ENCODE measurements around the gene ZNF277.

Gene ZNF277

DNA sequence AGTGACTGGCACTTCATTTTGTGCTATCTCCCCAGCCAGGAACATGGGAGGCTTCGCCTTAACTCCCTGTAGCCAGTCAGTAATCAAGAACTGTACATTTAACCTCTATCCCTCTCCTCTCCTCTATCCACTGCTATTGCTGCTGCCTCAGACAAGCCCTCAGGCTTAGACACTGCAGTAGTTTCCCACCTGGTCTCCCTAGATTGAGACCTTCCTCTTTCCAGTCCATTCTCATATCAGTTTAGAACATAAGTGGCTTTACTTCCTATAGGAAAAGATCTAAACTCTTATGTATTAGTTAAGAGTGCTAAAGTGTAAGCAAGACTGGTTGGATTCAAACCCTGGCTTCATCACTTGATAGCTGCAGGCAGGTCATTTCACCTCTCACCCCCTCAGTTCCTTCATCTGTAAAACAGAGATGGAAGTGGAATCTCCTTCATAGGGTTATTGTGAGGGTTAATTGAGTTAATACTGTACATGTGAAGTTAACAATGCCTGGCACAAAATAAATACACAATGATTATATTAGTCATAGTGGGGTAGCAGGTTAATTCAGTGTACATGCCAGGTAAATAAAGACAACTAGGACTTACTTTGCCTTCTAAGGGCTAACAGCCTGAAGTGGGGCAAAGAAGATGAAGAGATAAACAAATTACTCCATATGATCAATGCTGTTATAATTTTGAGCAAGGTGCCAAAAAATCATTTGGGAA is 76.1 kb downstream of the ZNF277 start:
- no peak overlapping the region for H3K27ac ChIP-seq (ENCODE audit: low read depth, low read length)
- H3K4me3 ChIP-seq (ENCODE audit: low read length): no peak overlapping the region
- no peaks in the 10 kb centered on the region for H3K79me2 ChIP-seq (ENCODE audit: control insufficient read depth, low read length)
- H3K27me3 ChIP-seq (ENCODE audit: control insufficient read depth, low read length): no peaks in the 10 kb centered on the region
- H4K20me1 ChIP-seq (ENCODE audit: control insufficient read depth, insufficient read depth, low read depth, low read length): no peaks in the 10 kb centered on the region
- no peaks in the 10 kb centered on the region for H3K9me2 ChIP-seq (replicated peaks; ENCODE audit: control insufficient read depth, low read length)
- no peak overlapping the region for H3K4me2 ChIP-seq (ENCODE audit: low read length)
- TF ChIP-seq, protein P1, sequence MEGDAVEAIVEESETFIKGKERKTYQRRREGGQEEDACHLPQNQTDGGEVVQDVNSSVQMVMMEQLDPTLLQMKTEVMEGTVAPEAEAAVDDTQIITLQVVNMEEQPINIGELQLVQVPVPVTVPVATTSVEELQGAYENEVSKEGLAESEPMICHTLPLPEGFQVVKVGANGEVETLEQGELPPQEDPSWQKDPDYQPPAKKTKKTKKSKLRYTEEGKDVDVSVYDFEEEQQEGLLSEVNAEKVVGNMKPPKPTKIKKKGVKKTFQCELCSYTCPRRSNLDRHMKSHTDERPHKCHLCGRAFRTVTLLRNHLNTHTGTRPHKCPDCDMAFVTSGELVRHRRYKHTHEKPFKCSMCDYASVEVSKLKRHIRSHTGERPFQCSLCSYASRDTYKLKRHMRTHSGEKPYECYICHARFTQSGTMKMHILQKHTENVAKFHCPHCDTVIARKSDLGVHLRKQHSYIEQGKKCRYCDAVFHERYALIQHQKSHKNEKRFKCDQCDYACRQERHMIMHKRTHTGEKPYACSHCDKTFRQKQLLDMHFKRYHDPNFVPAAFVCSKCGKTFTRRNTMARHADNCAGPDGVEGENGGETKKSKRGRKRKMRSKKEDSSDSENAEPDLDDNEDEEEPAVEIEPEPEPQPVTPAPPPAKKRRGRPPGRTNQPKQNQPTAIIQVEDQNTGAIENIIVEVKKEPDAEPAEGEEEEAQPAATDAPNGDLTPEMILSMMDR (IDR thresholded peaks at IDR 0.05; ENCODE audit: low read depth, low read length, poor library complexity, severe bottlenecking): no peak
- TF ChIP-seq EZH2phosphoT487 (IDR thresholded peaks at IDR 0.05; ENCODE audit: borderline replicate concordance, low read length): no peak
- H3K9me3 ChIP-seq (ENCODE audit: control insufficient read depth, insufficient read depth, low read length): no peaks in the 10 kb centered on the region
- no peaks in the 10 kb centered on the region for H3F3A ChIP-seq (ENCODE audit: control insufficient read depth, insufficient read depth)
- no peaks in the 10 kb centered on the region for H3K36me3 ChIP-seq (ENCODE audit: control insufficient read depth, low read length)
- H3K4me1 ChIP-seq (ENCODE audit: control insufficient read depth, low read length): peaks cover 11% of the 10 kb centered on the region

DNA sequence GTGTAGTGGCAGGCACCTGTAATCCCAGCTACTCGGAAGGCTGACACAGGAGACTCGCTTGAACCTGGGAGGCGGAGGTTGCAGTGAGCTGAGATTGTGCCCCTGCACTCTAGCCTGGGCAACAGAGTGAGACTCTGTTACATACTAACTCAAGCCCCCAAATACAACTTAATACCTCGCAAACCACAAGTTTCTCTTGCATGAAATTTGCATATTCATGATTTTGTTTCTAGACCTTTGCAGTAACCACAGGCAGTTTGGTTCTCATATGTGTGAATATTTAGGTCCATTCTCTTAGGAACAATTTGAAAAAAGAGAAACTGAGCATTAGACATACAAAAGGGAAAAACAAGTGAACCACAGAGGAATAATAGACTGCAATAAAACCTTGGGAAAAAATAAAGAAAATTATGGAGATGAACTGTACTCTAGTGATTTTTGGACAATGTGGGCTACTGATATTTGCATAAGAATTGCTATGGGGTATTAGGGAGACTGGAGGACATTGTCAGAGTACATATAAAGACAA is 77.0 kb downstream of the ZNF277 start:
- Histone ChIP-seq H3K4me2 (ENCODE audit: low read length) (no peak overlapping the region), H3K79me2 (ENCODE audit: control insufficient read depth, low read length) (no peaks in the 10 kb centered on the region), H3K36me3 (ENCODE audit: control insufficient read depth, low read length) (no peaks in the 10 kb centered on the region), H3K9me3 (ENCODE audit: control insufficient read depth, insufficient read depth, low read length) (no peaks in the 10 kb centered on the region), H3K27ac (ENCODE audit: low read depth, low read length) (no peak overlapping the region), H3K4me3 (ENCODE audit: low read length) (no peak overlapping the region), H3K4me1 (ENCODE audit: control insufficient read depth, low read length) (peaks cover 11% of the 10 kb centered on the region), H4K20me1 (ENCODE audit: control insufficient read depth, insufficient read depth, low read depth, low read length) (no peaks in the 10 kb centered on the region), H3K9me2 (replicated peaks; ENCODE audit: control insufficient read depth, low read length) (no peaks in the 10 kb centered on the region), H3K27me3 (ENCODE audit: control insufficient read depth, low read length) (no peaks in the 10 kb centered on the region), H3F3A (ENCODE audit: control insufficient read depth, insufficient read depth) (no peaks in the 10 kb centered on the region)
- TF ChIP-seq EZH2phosphoT487 (IDR thresholded peaks at IDR 0.05; ENCODE audit: borderline replicate concordance, low read length): no peak
- TF ChIP-seq, protein P1 (IDR thresholded peaks at IDR 0.05; ENCODE audit: low read depth, low read length, poor library complexity, severe bottlenecking): no peak

DNA sequence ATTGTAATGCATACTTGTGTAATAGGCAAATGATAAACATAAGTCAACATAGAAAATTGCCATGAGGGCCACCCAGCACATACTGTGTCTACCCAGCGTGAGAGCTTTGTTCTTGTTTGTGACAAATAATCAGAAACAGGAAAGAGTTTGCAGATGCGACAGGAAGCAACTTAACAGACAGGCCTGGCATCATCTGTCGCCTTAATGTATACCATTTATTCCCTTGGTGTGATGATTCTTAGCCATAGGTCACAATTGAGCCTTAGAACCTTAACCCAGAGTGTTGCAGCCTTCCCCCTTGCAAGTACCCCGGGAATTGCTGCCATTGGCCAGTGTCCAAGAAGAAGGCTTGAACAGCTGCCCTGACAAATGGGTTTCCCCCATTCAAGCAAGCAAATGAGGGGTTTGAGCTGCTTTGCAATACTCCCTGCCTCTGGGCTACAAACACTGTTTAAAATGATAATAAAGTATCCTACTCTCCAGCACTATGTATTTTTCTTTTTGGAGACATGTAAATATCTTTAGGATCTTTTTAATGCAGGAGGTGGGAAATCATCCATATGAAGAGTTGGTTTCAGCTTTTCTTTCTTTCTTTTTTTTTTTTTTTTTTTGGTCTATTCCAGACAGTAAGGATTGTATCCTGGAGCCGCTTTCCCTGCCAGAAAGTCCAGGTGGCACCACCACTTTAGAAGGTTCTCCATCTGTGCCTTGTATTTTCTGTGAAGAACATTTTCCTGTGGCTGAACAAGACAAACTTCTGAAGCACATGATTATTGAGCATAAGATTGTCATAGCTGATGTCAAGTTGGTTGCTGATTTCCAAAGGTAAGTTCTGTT is 80.0 kb downstream of the ZNF277 start:
- no peak overlapping the region for H3K4me2 ChIP-seq (ENCODE audit: low read length)

More for the DNA sequence above, 80.0 kb downstream of the ZNF277 start:
- Histone ChIP-seq H3K79me2 (ENCODE audit: control insufficient read depth, low read length) (no peaks in the 10 kb centered on the region), H4K20me1 (ENCODE audit: control insufficient read depth, insufficient read depth, low read depth, low read length) (no peaks in the 10 kb centered on the region), H3K9me2 (replicated peaks; ENCODE audit: control insufficient read depth, low read length) (no peaks in the 10 kb centered on the region), H3K27me3 (ENCODE audit: control insufficient read depth, low read length) (no peaks in the 10 kb centered on the region), H3F3A (ENCODE audit: control insufficient read depth, insufficient read depth) (no peaks in the 10 kb centered on the region), H3K4me3 (ENCODE audit: low read length) (no peak overlapping the region), H3K4me1 (ENCODE audit: control insufficient read depth, low read length) (peaks cover 11% of the 10 kb centered on the region), H3K9me3 (ENCODE audit: control insufficient read depth, insufficient read depth, low read length) (no peaks in the 10 kb centered on the region), H3K27ac (ENCODE audit: low read depth, low read length) (no peak overlapping the region), H3K36me3 (ENCODE audit: control insufficient read depth, low read length) (no peaks in the 10 kb centered on the region)
- TF ChIP-seq, protein P1 (IDR thresholded peaks at IDR 0.05; ENCODE audit: low read depth, low read length, poor library complexity, severe bottlenecking): no peak
- TF ChIP-seq EZH2phosphoT487 (IDR thresholded peaks at IDR 0.05; ENCODE audit: borderline replicate concordance, low read length): no peak

Data from DOHH2 (cell line).